Type B pancreatic cell (in vitro differentiated cells): ENCODE results near the gene PLAGL1. TPM values are rescaled to one million over a fixed set of nuclear protein-coding genes. Genes with fewer than 3 reads are reported as not detected.
A peak's percentile ranks its signal among the peaks of the same experiment; 100 is the strongest.

Experiments used
- DNase-seq: peaks from one replicate; pipeline ENCODE4 v3.0.0; 2021; ENCODE audit warnings: mixed read lengths; ENCODE audit not compliant: unreplicated experiment; ENCODE audit errors: extremely low spot score
- H3K27ac Mint-ChIP-seq: 2 replicates; pipeline ENCODE4 v1.8.0; 2021; ENCODE audit warnings: mild to moderate bottlenecking, mixed read lengths
- H3K27me3 Mint-ChIP-seq: 2 replicates; pipeline ENCODE4 v1.8.0; 2021; ENCODE audit warnings: mixed read lengths
- H3K36me3 Mint-ChIP-seq: 2 replicates; pipeline ENCODE4 v1.8.0; 2021; ENCODE audit warnings: mixed read lengths
- H3K4me1 Mint-ChIP-seq: one replicate; pipeline ENCODE4 v1.8.0; 2021; ENCODE audit warnings: mixed read lengths; ENCODE audit not compliant: unreplicated experiment
- H3K4me3 Mint-ChIP-seq: 2 replicates; pipeline ENCODE4 v1.8.0; 2021; ENCODE audit warnings: mild to moderate bottlenecking, mixed read lengths
- H3K9me3 Mint-ChIP-seq: 2 replicates; pipeline ENCODE4 v1.8.0; 2021; ENCODE audit warnings: mixed read lengths
- total RNA-seq: library from RNA; stranded (reverse); gene quantifications from 2 replicates; pipeline ENCODE4 v1.2.1, GENCODE V29; 2021; ENCODE audit warnings: low replicate concordance
- TF ChIP-seq, protein P1 (sequence below): fragments of 200-600 bp; sonication (generic); conservative IDR thresholded peaks from 2 replicates; pipeline ENCODE4 v1.5.0; 2021; ENCODE audit warnings: antibody characterized with exemption, mild to moderate bottlenecking

PLAGL1 gene
- total RNA-seq, 1 donor from 2014 or later: 95.2 TPM

DNA sequence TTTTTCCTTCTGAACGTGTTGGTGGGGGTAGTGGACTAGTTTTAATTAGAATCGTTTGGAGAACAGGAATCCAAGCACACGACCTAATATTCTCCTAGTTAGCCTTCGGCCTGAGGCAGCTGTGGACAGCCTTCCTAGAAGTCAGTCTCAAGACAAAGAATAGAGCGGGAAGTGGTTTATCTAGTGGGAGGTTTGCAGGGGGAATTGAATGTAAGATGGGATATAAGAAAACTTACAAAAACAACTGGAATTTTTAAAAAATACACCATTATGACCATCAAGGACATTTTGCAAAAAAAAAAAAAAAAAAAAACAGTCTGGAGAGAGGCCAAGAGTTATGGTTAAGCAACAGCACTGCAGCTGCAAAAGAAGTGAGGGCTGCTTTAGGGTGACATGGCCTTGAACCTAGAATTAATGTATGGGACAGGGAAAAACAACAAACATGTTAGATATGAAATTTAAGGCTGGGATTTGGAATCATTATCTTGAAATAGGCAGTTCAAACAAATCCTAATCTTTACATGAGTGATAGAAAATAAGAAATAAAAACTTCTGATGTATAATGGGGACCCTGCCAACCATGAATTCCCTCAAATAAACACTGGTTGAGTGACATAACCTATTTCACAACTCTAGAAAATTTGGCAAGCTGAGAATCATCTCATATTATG is 40.2 kb downstream of the PLAGL1 start:
- Mint-ChIP-seq H3K9me3 (no peaks in the 10 kb centered on the region), H3K36me3 (peaks cover 19% of the 10 kb centered on the region), H3K4me1 (peaks cover 85% of the 10 kb centered on the region), H3K27ac (no peak overlapping the region), H3K27me3 (no peaks in the 10 kb centered on the region), H3K4me3 (no peak overlapping the region)
- TF ChIP-seq, protein P1, sequence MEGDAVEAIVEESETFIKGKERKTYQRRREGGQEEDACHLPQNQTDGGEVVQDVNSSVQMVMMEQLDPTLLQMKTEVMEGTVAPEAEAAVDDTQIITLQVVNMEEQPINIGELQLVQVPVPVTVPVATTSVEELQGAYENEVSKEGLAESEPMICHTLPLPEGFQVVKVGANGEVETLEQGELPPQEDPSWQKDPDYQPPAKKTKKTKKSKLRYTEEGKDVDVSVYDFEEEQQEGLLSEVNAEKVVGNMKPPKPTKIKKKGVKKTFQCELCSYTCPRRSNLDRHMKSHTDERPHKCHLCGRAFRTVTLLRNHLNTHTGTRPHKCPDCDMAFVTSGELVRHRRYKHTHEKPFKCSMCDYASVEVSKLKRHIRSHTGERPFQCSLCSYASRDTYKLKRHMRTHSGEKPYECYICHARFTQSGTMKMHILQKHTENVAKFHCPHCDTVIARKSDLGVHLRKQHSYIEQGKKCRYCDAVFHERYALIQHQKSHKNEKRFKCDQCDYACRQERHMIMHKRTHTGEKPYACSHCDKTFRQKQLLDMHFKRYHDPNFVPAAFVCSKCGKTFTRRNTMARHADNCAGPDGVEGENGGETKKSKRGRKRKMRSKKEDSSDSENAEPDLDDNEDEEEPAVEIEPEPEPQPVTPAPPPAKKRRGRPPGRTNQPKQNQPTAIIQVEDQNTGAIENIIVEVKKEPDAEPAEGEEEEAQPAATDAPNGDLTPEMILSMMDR: no peak
- DNase-seq: no peak

DNA sequence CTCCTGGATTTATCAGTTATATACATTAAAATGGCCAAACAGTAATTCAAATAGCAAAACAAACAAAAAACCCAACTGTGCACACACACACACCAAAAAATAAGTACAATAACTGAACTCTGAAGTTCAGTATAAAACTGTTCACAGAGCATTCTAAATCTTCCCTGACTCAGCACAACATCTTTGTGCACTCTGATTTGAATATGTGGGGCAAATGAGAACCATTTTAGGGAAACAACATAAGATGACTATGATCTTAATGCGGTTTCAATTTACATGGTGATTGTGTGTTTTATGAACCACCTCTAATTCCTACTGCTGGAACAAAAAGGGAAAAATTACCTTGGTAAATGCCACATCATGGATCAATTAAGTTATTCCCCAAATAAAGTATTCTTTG is 41.7 kb downstream of the PLAGL1 start:
- Mint-ChIP-seq H3K4me3 (no peak overlapping the region), H3K9me3 (no peaks in the 10 kb centered on the region), H3K27ac (no peak overlapping the region), H3K36me3 (peaks cover 19% of the 10 kb centered on the region), H3K27me3 (no peaks in the 10 kb centered on the region), H3K4me1 (peaks cover 86% of the 10 kb centered on the region)
- no peak for DNase-seq
- TF ChIP-seq, protein P1: no peak

DNA sequence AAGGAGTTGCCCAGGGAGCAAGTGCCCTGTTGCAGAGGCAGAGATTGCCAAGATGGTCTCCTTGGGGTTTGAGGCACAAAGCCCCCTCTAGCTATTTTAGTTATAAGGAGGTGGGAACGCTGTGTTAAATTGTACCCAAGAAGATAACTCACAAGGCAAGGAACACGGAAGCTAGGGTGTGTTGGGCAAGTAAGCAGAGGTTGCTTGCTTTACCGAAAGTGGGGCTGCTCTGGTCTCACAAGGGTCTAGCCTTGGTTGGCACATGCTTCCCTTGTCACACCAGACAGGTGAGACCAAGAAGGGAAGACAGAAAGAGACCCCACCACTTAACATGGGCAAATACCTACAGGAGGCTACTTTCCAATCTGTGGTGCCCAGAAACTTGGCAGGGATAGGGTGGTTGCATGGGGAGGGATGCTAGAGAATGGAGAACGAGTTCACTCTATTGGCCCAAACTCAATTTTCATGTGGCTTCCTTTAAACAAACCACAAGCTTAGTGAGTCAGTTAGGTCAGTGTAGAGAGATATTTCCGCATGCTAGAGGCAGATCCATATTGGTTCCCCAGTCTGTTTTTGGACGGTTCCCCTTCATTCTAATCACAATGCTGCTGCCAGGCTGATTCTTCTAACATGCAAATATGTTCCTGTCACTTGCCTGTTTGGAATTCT is 42.4 kb downstream of the PLAGL1 start:
- no peak for DNase-seq
- TF ChIP-seq, protein P1: no peak
- H3K36me3 Mint-ChIP-seq: peaks cover 19% of the 10 kb centered on the region
- no peak overlapping the region for H3K27ac Mint-ChIP-seq
- H3K27me3 Mint-ChIP-seq: no peaks in the 10 kb centered on the region
- H3K4me1 Mint-ChIP-seq: peaks cover 80% of the 10 kb centered on the region
- H3K4me3 Mint-ChIP-seq: no peak overlapping the region
- H3K9me3 Mint-ChIP-seq: no peaks in the 10 kb centered on the region

DNA sequence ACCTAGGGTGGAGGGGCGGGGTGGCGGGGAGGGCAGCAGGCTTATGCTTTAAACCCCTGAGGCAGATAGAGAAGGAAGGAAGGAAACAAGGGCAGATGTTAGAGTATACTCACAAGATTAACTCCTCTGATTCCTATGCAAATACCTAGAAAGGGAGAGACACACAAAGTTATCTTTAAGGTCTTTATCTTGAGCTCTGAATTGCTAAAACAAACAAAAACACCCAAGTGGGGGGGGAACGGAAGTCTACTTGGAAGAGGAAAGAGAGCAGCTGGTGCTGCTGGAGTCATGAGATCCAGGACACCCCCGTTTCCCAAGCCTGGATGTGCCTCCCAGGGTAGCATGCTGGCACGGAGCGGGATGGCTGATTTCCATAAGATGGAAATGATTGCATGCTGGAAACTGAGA is 43.4 kb downstream of the PLAGL1 start:
- peak overlapping the region; percentile 27 for H3K4me3 Mint-ChIP-seq
- DNase-seq: no peak
- TF ChIP-seq, protein P1: no peak
- H3K27ac Mint-ChIP-seq: no peak overlapping the region
- H3K4me1 Mint-ChIP-seq: peaks cover 81% of the 10 kb centered on the region
- peaks cover 19% of the 10 kb centered on the region for H3K36me3 Mint-ChIP-seq
- H3K27me3 Mint-ChIP-seq: no peaks in the 10 kb centered on the region
- H3K9me3 Mint-ChIP-seq: no peaks in the 10 kb centered on the region

DNA sequence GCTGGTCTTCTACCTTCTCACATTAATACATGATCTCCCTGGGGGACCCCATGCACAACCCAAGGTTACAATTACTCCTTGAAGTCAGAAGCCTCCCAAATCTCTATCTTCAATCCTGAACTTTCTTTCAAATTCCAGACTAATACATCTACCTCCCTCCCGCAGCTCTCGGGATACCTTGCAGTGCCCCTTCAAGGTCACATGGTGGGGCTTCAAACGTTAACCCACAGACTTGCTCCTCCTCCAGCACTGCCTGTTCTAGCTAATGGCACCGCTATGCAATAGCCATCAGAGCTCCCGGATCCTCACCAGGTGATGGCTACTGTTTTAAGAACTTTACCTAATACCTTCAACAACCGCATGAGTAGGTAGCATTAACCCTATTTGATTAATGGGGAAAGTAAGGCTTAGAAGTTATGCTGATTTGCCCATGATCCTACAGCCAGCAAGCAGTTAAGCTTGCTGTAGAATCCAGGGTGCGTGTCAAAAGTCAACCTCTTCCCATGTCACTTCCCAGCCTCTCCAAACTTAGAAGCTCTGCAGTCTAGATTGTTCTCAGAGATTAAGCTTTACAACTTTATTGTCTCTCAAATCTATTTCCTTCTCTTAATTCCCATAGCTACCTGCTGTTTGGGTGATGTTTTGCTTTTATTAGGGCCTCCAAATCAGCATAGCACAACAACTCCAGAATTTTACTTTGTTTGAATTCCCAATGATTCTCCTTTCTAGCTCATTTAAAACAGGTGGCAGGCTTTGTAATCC is 44.7 kb downstream of the PLAGL1 start:
- H3K9me3 Mint-ChIP-seq: no peaks in the 10 kb centered on the region
- peak overlapping the region; percentile 82 for H3K27ac Mint-ChIP-seq
- H3K27me3 Mint-ChIP-seq: no peaks in the 10 kb centered on the region
- peaks cover 82% of the 10 kb centered on the region for H3K4me1 Mint-ChIP-seq
- H3K4me3 Mint-ChIP-seq: peak overlapping the region; percentile 61
- peaks cover 19% of the 10 kb centered on the region for H3K36me3 Mint-ChIP-seq
- TF ChIP-seq, protein P1: no peak
- no peak for DNase-seq
